Measurements from ENCODE around the gene CLPSL2.
A peak's percentile ranks its signal among the peaks of the same experiment; 100 is the strongest.

CLPSL2 gene

GRCh38 chr6:35755278-35755924 is 21.0 kb upstream of the CLPSL2 start:
- Histone ChIP-seq H3K27me3 (ENCODE audit: insufficient read depth, low read length, poor library complexity) (no peaks in the 10 kb centered on the region), H3K36me3 (ENCODE audit: insufficient read depth, low read length) (no peaks in the 10 kb centered on the region), H3K4me3 (ENCODE audit: low read depth in 1 of 2, low read length in 2 of 2) (no peak overlapping the region), H3K4me2 (ENCODE audit: insufficient read depth, low read length) (no peak overlapping the region), H3K9ac (ENCODE audit: low read depth, low read length) (no peak overlapping the region), H2AFZ (ENCODE audit: low read depth, low read length) (peak overlapping the region; percentile 45; the same call in 1 of the 2 replicates), H3K9me3 (ENCODE audit: insufficient read depth, low read length, severe bottlenecking) (no peaks in the 10 kb centered on the region), H3K27ac (ENCODE audit: low read length) (no peak overlapping the region), H3K79me2 (ENCODE audit: insufficient read depth, low read length) (no peaks in the 10 kb centered on the region), H4K20me1 (ENCODE audit: insufficient read depth, low read length) (no peaks in the 10 kb centered on the region), H3K4me1 (ENCODE audit: insufficient read depth, low read length) (no peaks in the 10 kb centered on the region)
- no peak for TF ChIP-seq CTCF (IDR thresholded peaks at IDR 0.05; ENCODE audit: borderline replicate concordance, extremely low read depth, low read length, poor library complexity, severe bottlenecking)
- ATAC-seq (ENCODE audit: insufficient read depth, low read depth): no peak
- no peak for DNase-seq

- Histone ChIP-seq H3K27ac (ENCODE audit: low read length) (no peak overlapping the region), H2AFZ (ENCODE audit: low read depth, low read length) (no peak overlapping the region), H3K4me1 (ENCODE audit: insufficient read depth, low read length) (no peaks in the 10 kb centered on the region), H3K79me2 (ENCODE audit: insufficient read depth, low read length) (no peaks in the 10 kb centered on the region), H3K4me3 (ENCODE audit: low read depth in 1 of 2, low read length in 2 of 2) (no peak overlapping the region), H3K4me2 (ENCODE audit: insufficient read depth, low read length) (no peak overlapping the region), H3K27me3 (ENCODE audit: insufficient read depth, low read length, poor library complexity) (no peaks in the 10 kb centered on the region), H4K20me1 (ENCODE audit: insufficient read depth, low read length) (no peaks in the 10 kb centered on the region), H3K9ac (ENCODE audit: low read depth, low read length) (no peak overlapping the region), H3K9me3 (ENCODE audit: insufficient read depth, low read length, severe bottlenecking) (no peaks in the 10 kb centered on the region), H3K36me3 (ENCODE audit: insufficient read depth, low read length) (no peaks in the 10 kb centered on the region)
- peak; percentile 37 for TF ChIP-seq CTCF (IDR thresholded peaks at IDR 0.05; ENCODE audit: borderline replicate concordance, extremely low read depth, low read length, poor library complexity, severe bottlenecking)
- TF ChIP-seq EZH2 (IDR thresholded peaks at IDR 0.05; ENCODE audit: borderline replicate concordance, low read depth, low read length, severe bottlenecking): no peak
- DNase-seq (no peak), ATAC-seq (ENCODE audit: insufficient read depth, low read depth) (no peak)
These were observed 18.8 kb upstream of the CLPSL2 start for GRCh38 chr6:35757456-35758123.

GRCh38 chr6:35759426-35759825 is 17.0 kb upstream of the CLPSL2 start:
- Histone ChIP-seq H3K9me3 (ENCODE audit: insufficient read depth, low read length, severe bottlenecking) (no peaks in the 10 kb centered on the region), H3K4me1 (ENCODE audit: insufficient read depth, low read length) (no peaks in the 10 kb centered on the region), H3K9ac (ENCODE audit: low read depth, low read length) (no peak overlapping the region), H3K4me2 (ENCODE audit: insufficient read depth, low read length) (no peak overlapping the region), H4K20me1 (ENCODE audit: insufficient read depth, low read length) (no peaks in the 10 kb centered on the region), H3K79me2 (ENCODE audit: insufficient read depth, low read length) (no peaks in the 10 kb centered on the region), H2AFZ (ENCODE audit: low read depth, low read length) (no peak overlapping the region), H3K4me3 (ENCODE audit: low read depth in 1 of 2, low read length in 2 of 2) (no peak overlapping the region), H3K27me3 (ENCODE audit: insufficient read depth, low read length, poor library complexity) (peaks cover 10% of the 10 kb centered on the region), H3K36me3 (ENCODE audit: insufficient read depth, low read length) (no peaks in the 10 kb centered on the region), H3K27ac (ENCODE audit: low read length) (no peak overlapping the region)
- DNase-seq (no peak), ATAC-seq (ENCODE audit: insufficient read depth, low read depth) (no peak)
- TF ChIP-seq CTCF (IDR thresholded peaks at IDR 0.05; ENCODE audit: borderline replicate concordance, extremely low read depth, low read length, poor library complexity, severe bottlenecking): no peak
- TF ChIP-seq EZH2 (IDR thresholded peaks at IDR 0.05; ENCODE audit: borderline replicate concordance, low read depth, low read length, severe bottlenecking): no peak

Measured in DND-41 (cell line).